Colonic mucosa (tissue), 4 donors: ENCODE data around the gene ARSA. TPM values are rescaled to one million over a fixed set of nuclear protein-coding genes. Genes with fewer than 3 reads are reported as not detected.

Experiments used
- DNase-seq: peaks from one replicate; pipeline ENCODE4 v3.0.0-alpha.2; 2020
- H3K27ac ChIP-seq: fragments of 200-600 bp; one replicate; pipeline ENCODE4 v1.8.0; 2021
- H3K27me3 ChIP-seq: fragments of 200-600 bp; one replicate; pipeline ENCODE4 v1.8.0; 2021
- H3K36me3 ChIP-seq: fragments of 200-600 bp; one replicate; pipeline ENCODE4 v1.8.0; 2021
- H3K4me1 ChIP-seq: fragments of 200-600 bp; one replicate; pipeline ENCODE4 v1.8.0; 2021; ENCODE audit warnings: mild to moderate bottlenecking
- H3K4me3 ChIP-seq: fragments of 200-600 bp; one replicate; pipeline ENCODE4 v1.8.0; 2021
- H3K9ac ChIP-seq, 2 donors: one replicate each; pipeline ENCODE4 v1.7.0; 2013; ENCODE audit warnings: control low read depth in 2 of 2, low read depth in 2 of 2, low read length in 2 of 2
- H3K9me3 ChIP-seq: fragments of 200-600 bp; one replicate; pipeline ENCODE4 v1.8.0; 2021
- CTCF ChIP-seq: fragments of 200-600 bp; IDR thresholded peaks from one replicate; pipeline ENCODE4 v1.8.0; 2022; ENCODE audit warnings: antibody characterized with exemption, mild to moderate bottlenecking
- intact Hi-C: fragments of 100-400 bp; cut with DNase I; formaldehyde crosslinking; loops from one replicate; pipeline ENCODE4 v1.14.1; 2022
- total RNA-seq, 2 donors: library from RNA; stranded (reverse); fragmentation: NEBNext Ultra II Directional in 1 of 2; extraction: Animal tissue kit (Norgen Biotek cat#: 25700) in 1 of 2; gene quantifications; one replicate each; pipeline ENCODE4 v1.2.1, GENCODE V29; 2021
- donor health status: healthy.
- donor health status: DM: no; HTN: no; CAD: no.
- donor health status: DM: no; HTN: no; CAD: no.

Gene ARSA
- total RNA-seq, 2 donors from 2014 or later, result 40.6 to 61.0 TPM

GRCh38 chr22:50595189-50595588 is 32.8 kb downstream of the ARSA start:
- DNase-seq, result no peak
- no peak overlapping the region for H3K9ac ChIP-seq
- H3K4me3 ChIP-seq, result no peak overlapping the region
- intact Hi-C loops, result no loop called here
- no peaks in the 10 kb centered on the region for H3K9me3 ChIP-seq
- H3K27me3 ChIP-seq, result peaks cover 13% of the 10 kb centered on the region
- no peaks in the 10 kb centered on the region for H3K4me1 ChIP-seq
- TF ChIP-seq CTCF, result no peak
- no peaks in the 10 kb centered on the region for H3K36me3 ChIP-seq
- no peak overlapping the region for H3K27ac ChIP-seq

- TF ChIP-seq CTCF, result no peak
- H3K27ac ChIP-seq, result no peak overlapping the region
- no peak for DNase-seq
- no peaks in the 10 kb centered on the region for H3K9me3 ChIP-seq
- H3K4me3 ChIP-seq, result no peak overlapping the region
- H3K27me3 ChIP-seq, result no peaks in the 10 kb centered on the region
- intact Hi-C loops, result no loop called here
- peaks cover 4% of the 10 kb centered on the region for H3K4me1 ChIP-seq
- H3K9ac ChIP-seq, result peak overlapping the region in 1 of 2 donors; percentile 35
- H3K36me3 ChIP-seq, result no peaks in the 10 kb centered on the region
Observed at GRCh38 chr22:50587407-50587806, 40.5 kb downstream of the ARSA start.

GRCh38 chr22:50586416-50586815 is 41.5 kb downstream of the ARSA start:
- H3K27me3 ChIP-seq, result no peaks in the 10 kb centered on the region
- no peaks in the 10 kb centered on the region for H3K9me3 ChIP-seq
- no peak overlapping the region for H3K9ac ChIP-seq
- TF ChIP-seq CTCF, result no peak
- no peak overlapping the region for H3K27ac ChIP-seq
- H3K4me3 ChIP-seq, result no peak overlapping the region
- no peaks in the 10 kb centered on the region for H3K36me3 ChIP-seq
- peaks cover 7% of the 10 kb centered on the region for H3K4me1 ChIP-seq
- no peak for DNase-seq
- intact Hi-C loops, result no loop called here

GRCh38 chr22:50585781-50586180 is 42.2 kb downstream of the ARSA start:
- no peak for TF ChIP-seq CTCF
- no peak for DNase-seq
- Histone ChIP-seq H3K36me3 (no peaks in the 10 kb centered on the region), H3K27ac (no peak overlapping the region), H3K9me3 (no peaks in the 10 kb centered on the region), H3K4me1 (peaks cover 9% of the 10 kb centered on the region), H3K27me3 (no peaks in the 10 kb centered on the region), H3K9ac (no peak overlapping the region), H3K4me3 (no peak overlapping the region)
- intact Hi-C loops, result no loop called here

- Histone ChIP-seq H3K4me1 (peaks cover 9% of the 10 kb centered on the region), H3K36me3 (no peaks in the 10 kb centered on the region), H3K9ac (no peak overlapping the region), H3K4me3 (no peak overlapping the region), H3K27ac (no peak overlapping the region), H3K27me3 (no peaks in the 10 kb centered on the region), H3K9me3 (no peaks in the 10 kb centered on the region)
- intact Hi-C loops, result no loop called here
- no peak for TF ChIP-seq CTCF
- no peak for DNase-seq
Observed at GRCh38 chr22:50585238-50585637, 42.7 kb downstream of the ARSA start.
